Measurements from ENCODE around the gene SKIC8. TPM values are rescaled to one million over a fixed set of nuclear protein-coding genes. Genes with fewer than 3 reads are reported as not detected.
A peak's percentile ranks its signal among the peaks of the same experiment; 100 is the strongest.

SKIC8 gene
- polyA plus RNA-seq (ENCODE audit: insufficient read depth in 1 of 5, insufficient read length in 5 of 5, low replicate concordance in 1 of 5), result 100 to 1,000 TPM in 4 of 5 donors, 10 to 100 TPM in 1; 97.0 to 123 (median 114) TPM
- long read RNA-seq, donor 1, transcript WDR61-210 (1 exons, 3,629 nt), result minor isoform, 18 of 80 reads
- long read RNA-seq, donor 1, transcript WDR61-203 (2 exons, 927 nt), result minor isoform, 7 of 80 reads
- long read RNA-seq, donor 1, transcript WDR61-201 (11 exons, 1,387 nt), result major isoform, 45 of 80 reads
- long read RNA-seq, donor 1, partial matches to known transcripts, result 5 of 80 reads
- long read RNA-seq, donor 1, other reads (novel, unspliced or antisense), result 0 of 80 reads
- long read RNA-seq, donor 2, transcript WDR61-201 (11 exons, 1,387 nt), result major isoform, 20 of 27 reads
- long read RNA-seq, donor 2, partial matches to known transcripts, result 0 of 27 reads
- long read RNA-seq, donor 2, other reads (novel, unspliced or antisense), result 0 of 27 reads
- long read RNA-seq, donor 3, transcript WDR61-210 (1 exons, 3,629 nt), result minor isoform, 17 of 64 reads
- long read RNA-seq, donor 3, transcript WDR61-201 (11 exons, 1,387 nt), result major isoform, 29 of 64 reads
- long read RNA-seq, donor 3, transcript WDR61-203 (2 exons, 927 nt), result minor isoform, 7 of 64 reads
- long read RNA-seq, donor 3, partial matches to known transcripts, result 7 of 64 reads
- long read RNA-seq, donor 3, other reads (novel, unspliced or antisense), result 0 of 64 reads
- long read RNA-seq, donor 4, transcript WDR61-201 (11 exons, 1,387 nt), result major isoform, 25 of 42 reads
- long read RNA-seq, donor 4, transcript WDR61-210 (1 exons, 3,629 nt), result minor isoform, 8 of 42 reads
- long read RNA-seq, donor 4, partial matches to known transcripts, result 7 of 42 reads
- long read RNA-seq, donor 4, other reads (novel, unspliced or antisense), result 0 of 42 reads
- long read RNA-seq, donor 5, transcript WDR61-210 (1 exons, 3,629 nt), result minor isoform, 21 of 91 reads
- long read RNA-seq, donor 5, transcript WDR61-203 (2 exons, 927 nt), result minor isoform, 5 of 91 reads
- long read RNA-seq, donor 5, transcript WDR61-201 (11 exons, 1,387 nt), result major isoform, 42 of 91 reads
- long read RNA-seq, donor 5, partial matches to known transcripts, result 15 of 91 reads
- long read RNA-seq, donor 5, other reads (novel, unspliced or antisense), result 0 of 91 reads
- long read RNA-seq, donor 6, transcript WDR61-210 (1 exons, 3,629 nt), result minor isoform, 27 of 83 reads
- long read RNA-seq, donor 6, transcript WDR61-201 (11 exons, 1,387 nt), result major isoform, 44 of 83 reads
- long read RNA-seq, donor 6, partial matches to known transcripts, result 6 of 83 reads
- long read RNA-seq, donor 6, other reads (novel, unspliced or antisense), result 0 of 83 reads
- long read RNA-seq, donor 7, transcript WDR61-201 (11 exons, 1,387 nt), result major isoform, 24 of 57 reads
- long read RNA-seq, donor 7, transcript WDR61-210 (1 exons, 3,629 nt), result minor isoform, 14 of 57 reads
- long read RNA-seq, donor 7, partial matches to known transcripts, result 13 of 57 reads
- long read RNA-seq, donor 7, other reads (novel, unspliced or antisense), result 0 of 57 reads
- long read RNA-seq, donor 8, transcript WDR61-201 (11 exons, 1,387 nt), result major isoform, 25 of 31 reads
- long read RNA-seq, donor 8, transcript WDR61-210 (1 exons, 3,629 nt), result minor isoform, 5 of 31 reads
- long read RNA-seq, donor 8, partial matches to known transcripts, result 0 of 31 reads
- long read RNA-seq, donor 8, other reads (novel, unspliced or antisense), result 0 of 31 reads

- DNase-seq, result peak; percentile 94 to 95
Measured at GRCh38 chr15:78299101-78299930, at the start of gene SKIC8. TSS of gene SKIC8 (minus strand) at chr15:78299609. CDS start at chr15:78295686, 3,923 bp downstream.

- peak; percentile 47 to 51 for DNase-seq
Measured at GRCh38 chr15:78347586-78348543, 48.5 kb upstream of the SKIC8 start.

GRCh38 chr15:78345396-78346125, 46.2 kb upstream of the SKIC8 start:
- no peak for DNase-seq

GRCh38 chr15:78343276-78344060, 44.1 kb upstream of the SKIC8 start:
- DNase-seq, result no peak

GRCh38 chr15:78342021-78342420, 42.6 kb upstream of the SKIC8 start:
- DNase-seq, result no peak

GRCh38 chr15:78341057-78341987, 41.9 kb upstream of the SKIC8 start:
- DNase-seq, result no peak

- no peak for DNase-seq
Measured at GRCh38 chr15:78340231-78341056, 41.0 kb upstream of the SKIC8 start, which contains the start of gene CRABP1. TSS of gene CRABP1 (plus strand) at chr15:78340353. CDS start at chr15:78340429, 76 bp downstream.

- no peak for DNase-seq
Measured at GRCh38 chr15:78339559-78339958, 40.1 kb upstream of the SKIC8 start.

GRCh38 chr15:78338781-78339180, 39.4 kb upstream of the SKIC8 start:
- DNase-seq, result no peak

- DNase-seq, result no peak
Measured at GRCh38 chr15:78335985-78336384, 36.6 kb upstream of the SKIC8 start.

- DNase-seq, result no peak
Measured at GRCh38 chr15:78334845-78335244, 35.4 kb upstream of the SKIC8 start.

GRCh38 chr15:78329625-78330024, 30.2 kb upstream of the SKIC8 start:
- DNase-seq, result no peak

GRCh38 chr15:78327466-78327865, 28.1 kb upstream of the SKIC8 start:
- DNase-seq, result no peak

- no peak for DNase-seq
Measured at GRCh38 chr15:78325092-78325843, 25.9 kb upstream of the SKIC8 start.

Data from right lung (tissue), 10 donors.